Upper lobe of left lung (tissue), 6 donors: ENCODE results near the gene IPPK. TPM values are rescaled to one million over a fixed set of nuclear protein-coding genes. Genes with fewer than 3 reads are reported as not detected.
A peak's percentile ranks its signal among the peaks of the same experiment; 100 is the strongest.

ENCODE experiments used
- ATAC-seq, 2 donors: fragments of 200-7000 bp; cut with Tn5 transposase; one replicate each; pipeline ENCODE4 v1.9.1; 2022; ENCODE audit warnings: mild to moderate bottlenecking in 2 of 2, moderate library complexity in 2 of 2; ENCODE audit not compliant: low FRiP score in 2 of 2
- DNase-seq, 2 donors: peaks; one replicate each; pipeline ENCODE4 v3.0.0-alpha.2; 2019 to 2020
- H3K27ac ChIP-seq, 4 donors: fragments of 200-600 bp; sonication (generic); one replicate each; pipeline ENCODE4 v1.5.1; 2016 to 2019
- H3K27me3 ChIP-seq, 4 donors: fragments of 200-600 bp; sonication (generic); one replicate each; pipeline ENCODE4 v1.5.1; 2017 to 2019
- H3K36me3 ChIP-seq, 4 donors: fragments of 200-600 bp; sonication (generic); one replicate each; pipeline ENCODE4 v1.5.1; 2016 to 2019
- H3K4me1 ChIP-seq, 4 donors: fragments of 200-600 bp; sonication (generic); one replicate each; pipeline ENCODE4 v1.5.1; 2018 to 2019
- H3K4me3 ChIP-seq, 4 donors: fragments of 200-600 bp; sonication (generic); one replicate each; pipeline ENCODE4 v1.5.1; 2017 to 2019; ENCODE audit warnings: mild to moderate bottlenecking in 2 of 4, moderate library complexity in 1 of 4
- H3K9me3 ChIP-seq, 4 donors: fragments of 200-600 bp; sonication (generic); one replicate each; pipeline ENCODE4 v1.5.1; 2018 to 2019
- EP300 ChIP-seq, 4 donors: sonication (generic); formaldehyde crosslinking; IDR thresholded peaks; one replicate each; pipeline ENCODE4 v1.5.1; 2017; ENCODE audit warnings: antibody characterized with exemption in 4 of 4, control low read depth in 2 of 4
- POLR2A ChIP-seq, 4 donors: fragments of 450-650 bp; IDR thresholded peaks; one replicate each; pipeline ENCODE4 v1.5.1; 2016 to 2017; ENCODE audit warnings: antibody characterized with exemption in 4 of 4, mild to moderate bottlenecking in 2 of 4
- POLR2AphosphoS5 ChIP-seq, 2 donors: sonication (generic); formaldehyde crosslinking; IDR thresholded peaks; one replicate each; pipeline ENCODE4 v1.5.1; 2017; ENCODE audit warnings: antibody characterized with exemption in 2 of 2
- WGBS, 2 donors: methylation state at CpG; one replicate each; pipeline ENCODE4 v1.1.5; 2017 to 2018; 5-methylcytosine and 5-hydroxymethylcytosine counted together
- total RNA-seq, 6 donors: library from RNA; depleted of rRNA in 4 of 6; stranded (reverse); fragments of >200 nt in 4 of 6; gene quantifications; one replicate each; pipeline versions ENCODE4 v1.1.0 to v1.2.1, GENCODE V29; 2016 to 2021
- TF ChIP-seq, protein P1 (sequence below), 6 experiments: fragments of 450-650 bp in 4 of 6; fragments of 200-600 bp in 2 of 6; sonication (generic) in 2 of 6; IDR thresholded peaks; one replicate each; pipeline ENCODE4 v1.5.1; 2016 to 2019; ENCODE audit warnings: antibody characterized with exemption in 6 of 6
- donor health status: DM: no; HTN: no; CAD: no; lungs with moderate emphysema.
- donor health status: DM: no; HTN: yes; CAD: no; lungs with severe emphysema.

The IPPK gene
- total RNA-seq, 6 donors from 2014 or later, result 4.7 to 16.6 (median 6.5) TPM

DNA sequence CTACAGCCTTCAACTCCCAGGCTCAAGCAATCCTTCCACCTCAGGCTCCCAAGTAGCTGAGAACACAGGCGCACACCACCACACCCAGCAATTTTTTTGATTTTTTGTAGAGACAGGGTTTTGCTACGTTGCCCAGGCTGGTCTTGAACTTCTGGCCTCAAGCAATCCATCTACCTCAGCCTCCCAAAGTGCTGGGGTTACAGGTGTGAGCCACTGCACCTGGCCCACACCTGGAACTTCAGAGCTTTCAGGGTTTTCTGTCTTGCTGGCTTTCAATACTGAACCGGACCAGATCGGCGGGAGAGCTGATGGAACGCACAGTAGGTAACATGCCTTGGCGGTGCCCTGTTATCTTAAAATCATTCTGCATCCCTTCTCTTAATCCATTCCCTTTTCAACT is 30.8 kb downstream of the IPPK start:
- no peaks in the 10 kb centered on the region for H3K27me3 ChIP-seq
- no peaks in the 10 kb centered on the region for H3K9me3 ChIP-seq
- no peak overlapping the region for H3K4me3 ChIP-seq
- H3K36me3 ChIP-seq, result peaks cover 19 to 96% (median 83%) of the 10 kb centered on the region in 4 donors
- WGBS, 2 donors, result 95 to 97% methylated on average over 7 of the region's 7 CpGs
- peaks cover 0 to 6% (median 0%) of the 10 kb centered on the region in 4 donors for H3K4me1 ChIP-seq
- TF ChIP-seq POLR2A (IDR thresholded peaks at IDR 0.05) (no peak), POLR2AphosphoS5 (IDR thresholded peaks at IDR 0.05) (no peak), EP300 (IDR thresholded peaks at IDR 0.05) (no peak)
- TF ChIP-seq, protein P1, sequence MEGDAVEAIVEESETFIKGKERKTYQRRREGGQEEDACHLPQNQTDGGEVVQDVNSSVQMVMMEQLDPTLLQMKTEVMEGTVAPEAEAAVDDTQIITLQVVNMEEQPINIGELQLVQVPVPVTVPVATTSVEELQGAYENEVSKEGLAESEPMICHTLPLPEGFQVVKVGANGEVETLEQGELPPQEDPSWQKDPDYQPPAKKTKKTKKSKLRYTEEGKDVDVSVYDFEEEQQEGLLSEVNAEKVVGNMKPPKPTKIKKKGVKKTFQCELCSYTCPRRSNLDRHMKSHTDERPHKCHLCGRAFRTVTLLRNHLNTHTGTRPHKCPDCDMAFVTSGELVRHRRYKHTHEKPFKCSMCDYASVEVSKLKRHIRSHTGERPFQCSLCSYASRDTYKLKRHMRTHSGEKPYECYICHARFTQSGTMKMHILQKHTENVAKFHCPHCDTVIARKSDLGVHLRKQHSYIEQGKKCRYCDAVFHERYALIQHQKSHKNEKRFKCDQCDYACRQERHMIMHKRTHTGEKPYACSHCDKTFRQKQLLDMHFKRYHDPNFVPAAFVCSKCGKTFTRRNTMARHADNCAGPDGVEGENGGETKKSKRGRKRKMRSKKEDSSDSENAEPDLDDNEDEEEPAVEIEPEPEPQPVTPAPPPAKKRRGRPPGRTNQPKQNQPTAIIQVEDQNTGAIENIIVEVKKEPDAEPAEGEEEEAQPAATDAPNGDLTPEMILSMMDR (IDR thresholded peaks at IDR 0.05), result no peak
- no peak for ATAC-seq
- no peak overlapping the region for H3K27ac ChIP-seq
- no peak for DNase-seq

- Histone ChIP-seq H3K4me1 (peaks cover 0 to 6% (median 0%) of the 10 kb centered on the region in 4 donors), H3K4me3 (no peak overlapping the region), H3K9me3 (no peaks in the 10 kb centered on the region), H3K27ac (no peak overlapping the region), H3K27me3 (no peaks in the 10 kb centered on the region), H3K36me3 (peaks cover 19 to 96% (median 84%) of the 10 kb centered on the region in 4 donors)
- no peak for ATAC-seq
- DNase-seq, result peak in 1 of 2 donors; percentile 22
- 89 to 100% methylated on average over 1 to 5 of the region's 5 CpGs for WGBS, 2 donors
- TF ChIP-seq, protein P1 (IDR thresholded peaks at IDR 0.05), result no peak
- TF ChIP-seq POLR2A (IDR thresholded peaks at IDR 0.05), result no peak
- TF ChIP-seq EP300 (IDR thresholded peaks at IDR 0.05), result no peak
- TF ChIP-seq POLR2AphosphoS5 (IDR thresholded peaks at IDR 0.05), result no peak
These were observed 31.3 kb downstream of the IPPK start for GRCh38 chr9:92638621-92639101.

DNA sequence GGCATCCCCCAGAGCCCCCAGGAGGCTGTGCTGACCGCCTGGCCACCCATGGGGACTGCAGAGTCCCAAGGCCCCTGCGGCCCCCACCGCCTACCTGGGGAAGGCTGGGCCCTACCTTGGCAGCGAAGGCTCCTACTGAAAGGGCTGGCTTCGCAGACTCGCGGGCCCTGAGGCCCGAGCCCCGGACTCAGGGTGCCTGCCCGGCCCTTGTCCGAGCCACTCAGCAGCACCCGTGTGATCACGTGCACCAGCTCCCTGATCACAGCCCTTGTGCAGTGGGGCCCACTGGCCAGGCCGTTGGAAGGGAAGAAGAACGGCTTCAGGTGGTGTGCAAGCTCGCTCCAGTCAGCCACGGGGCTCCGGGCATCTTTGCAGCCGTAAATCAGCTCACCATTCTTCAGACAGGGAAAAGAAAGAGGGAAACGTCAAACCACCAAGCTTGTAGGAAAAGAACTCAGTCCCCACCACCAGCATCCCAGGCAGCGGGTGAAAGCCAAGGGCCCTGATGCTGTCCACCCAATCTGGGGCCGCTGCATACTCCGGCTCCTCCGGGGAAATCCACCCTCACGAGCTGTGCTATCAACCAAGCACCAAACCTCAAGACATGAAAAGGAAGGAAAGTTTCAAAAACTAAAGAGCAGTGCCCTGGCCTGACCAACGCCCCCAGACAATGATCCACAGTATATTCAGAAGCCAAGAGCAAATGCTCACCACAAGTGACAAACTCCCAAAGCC is 31.9 kb downstream of the IPPK start:
- no peak for ATAC-seq
- peak in 1 of 2 donors; percentile 77 for DNase-seq

GRCh38 chr9:92637326-92637725 is 32.6 kb downstream of the IPPK start:
- no peak for DNase-seq
- 91 to 100% methylated on average over 3 to 7 of the region's 7 CpGs for WGBS, 2 donors
- no peaks in the 10 kb centered on the region for H3K27me3 ChIP-seq
- peaks cover 12 to 95% (median 85%) of the 10 kb centered on the region in 4 donors for H3K36me3 ChIP-seq
- no peak overlapping the region for H3K27ac ChIP-seq
- TF ChIP-seq, protein P1 (IDR thresholded peaks at IDR 0.05), result no peak
- TF ChIP-seq POLR2A (IDR thresholded peaks at IDR 0.05), result no peak
- no peak for TF ChIP-seq EP300 (IDR thresholded peaks at IDR 0.05)
- TF ChIP-seq POLR2AphosphoS5 (IDR thresholded peaks at IDR 0.05), result no peak
- H3K4me1 ChIP-seq, result peaks cover 0 to 6% (median 0%) of the 10 kb centered on the region in 4 donors
- no peaks in the 10 kb centered on the region for H3K9me3 ChIP-seq
- H3K4me3 ChIP-seq, result no peak overlapping the region
- no peak for ATAC-seq

More for the DNA sequence above, 31.9 kb downstream of the IPPK start:
- no peak overlapping the region for H3K27ac ChIP-seq
- no peak overlapping the region for H3K4me3 ChIP-seq
- no peaks in the 10 kb centered on the region for H3K9me3 ChIP-seq
- TF ChIP-seq POLR2A (IDR thresholded peaks at IDR 0.05) (no peak), POLR2AphosphoS5 (IDR thresholded peaks at IDR 0.05) (no peak), EP300 (IDR thresholded peaks at IDR 0.05) (no peak)
- TF ChIP-seq, protein P1 (IDR thresholded peaks at IDR 0.05), result no peak
- H3K4me1 ChIP-seq, result peaks cover 0 to 6% (median 0%) of the 10 kb centered on the region in 4 donors
- WGBS, 2 donors, result 95 to 98% methylated on average over 13 to 17 of the region's 26 CpGs
- H3K36me3 ChIP-seq, result peaks cover 19 to 96% (median 85%) of the 10 kb centered on the region in 4 donors
- H3K27me3 ChIP-seq, result no peaks in the 10 kb centered on the region
